H1 (cell line): ENCODE measurements around the gene LNX2. TPM values are rescaled to one million over a fixed set of nuclear protein-coding genes. Genes with fewer than 3 reads are reported as not detected.

ENCODE experiments used
- CTCF ChIA-PET: fragments of 300-600 bp; sonication (Branson Sonifier 250); formaldehyde crosslinking; loops from one replicate; lab custom pipeline; 2021; ENCODE audit not compliant: partially characterized antibody; lab: Charles Lee
- POLR2A ChIA-PET: fragments of 300-600 bp; sonication (Branson Sonifier 250); formaldehyde crosslinking; loops from one replicate; lab custom pipeline; 2021; ENCODE audit warnings: inconsistent platforms; ENCODE audit not compliant: partially characterized antibody; lab: Charles Lee
- DNase-seq, 2 experiments: peaks; one replicate each; pipeline versions ENCODE4 v3.0.0 to v3.0.0-alpha.2; 2010 to 2022; ENCODE audit warnings: low spot score in 2 of 2, low read depth in 1 of 2, mixed read lengths in 1 of 2
- FAIRE-seq: peaks from 2 replicates; lab custom pipeline; 2011; peaks lifted over from hg19 to GRCh38; lab: Jason Lieb, UNC
- H2AFZ ChIP-seq: 2 replicates; pipeline ENCODE4 v1.8.1; 2012; ENCODE audit warnings: low read length, inconsistent platforms
- H2AK5ac ChIP-seq: 2 replicates; pipeline ENCODE4 v1.6.1; 2013; ENCODE audit warnings: low read depth, low read length
- H2BK120ac ChIP-seq: replicated peaks from 2 replicates; pipeline ENCODE3; 2013; ENCODE audit warnings: low read depth, low read length, inconsistent platforms
- H2BK12ac ChIP-seq: 2 replicates; pipeline ENCODE4 v1.6.1; 2013; ENCODE audit warnings: low read depth, low read length
- H2BK15ac ChIP-seq: 2 replicates; pipeline ENCODE4 v1.6.1; 2013; ENCODE audit warnings: low read length
- H2BK20ac ChIP-seq: 2 replicates; pipeline ENCODE4 v1.6.1; 2013; ENCODE audit warnings: low read length
- H2BK5ac ChIP-seq: 2 replicates; pipeline ENCODE4 v1.6.1; 2013; ENCODE audit warnings: low read depth, low read length
- H3K14ac ChIP-seq: 2 replicates; pipeline ENCODE4 v1.6.1; 2013; ENCODE audit warnings: inconsistent platforms; ENCODE audit not compliant: insufficient read length
- H3K18ac ChIP-seq: 2 replicates; pipeline ENCODE4 v1.6.1; 2013; ENCODE audit warnings: low read length; ENCODE audit errors: extremely low read depth
- H3K23ac ChIP-seq: 2 replicates; pipeline ENCODE4 v1.6.1; 2013; ENCODE audit warnings: inconsistent platforms; ENCODE audit not compliant: insufficient read length
- H3K23me2 ChIP-seq: 2 replicates; pipeline ENCODE4 v1.6.1; 2013; ENCODE audit warnings: low read depth, low read length
- H3K27ac ChIP-seq: 2 replicates; pipeline ENCODE4 v1.6.1; 2011; ENCODE audit warnings: low read depth, low read length, inconsistent platforms
- H3K27me3 ChIP-seq, 4 experiments: replicated peaks in 1 of 4; 1 replicate in 1 of 4; 2 replicates in 3 of 4; pipeline versions ENCODE4 v1.6.1 to v1.8.1; 2011 to 2013; ENCODE audit warnings: low read length in 3 of 4, mild to moderate bottlenecking in 3 of 4, inconsistent platforms in 2 of 4, mixed read lengths in 2 of 4, moderate library complexity in 1 of 4; ENCODE audit not compliant: control insufficient read depth in 3 of 4, insufficient read depth in 3 of 4; ENCODE audit errors: extremely low read depth in 1 of 4
- H3K36me3 ChIP-seq, 4 experiments: 2 replicates each; pipeline versions ENCODE4 v1.6.1 to v1.8.1; 2011 to 2013; ENCODE audit warnings: mild to moderate bottlenecking in 4 of 4, low read length in 3 of 4, moderate library complexity in 2 of 4, control low read depth in 1 of 4, inconsistent platforms in 1 of 4; ENCODE audit not compliant: insufficient read depth in 4 of 4, control insufficient read depth in 2 of 4
- H3K4ac ChIP-seq: replicated peaks from 2 replicates; pipeline ENCODE3; 2013; ENCODE audit warnings: low read length, low read depth, mixed read lengths, inconsistent platforms; ENCODE audit not compliant: insufficient read length
- H3K4me1 ChIP-seq, 4 experiments: replicated peaks in 1 of 4; 1 replicate in 1 of 4; 2 replicates in 3 of 4; pipeline versions ENCODE4 v1.6.1 to v1.8.1; 2011 to 2013; ENCODE audit warnings: low read length in 3 of 4, inconsistent platforms in 2 of 4, mixed read lengths in 1 of 4; ENCODE audit not compliant: insufficient read depth in 4 of 4, control insufficient read depth in 3 of 4
- H3K4me2 ChIP-seq, 2 experiments: 2 replicates each; pipeline versions ENCODE4 v1.6.1 to v1.8.1; 2011 to 2013; ENCODE audit warnings: low read depth in 2 of 2, low read length in 2 of 2, control low read depth in 1 of 2, inconsistent platforms in 1 of 2, mild to moderate bottlenecking in 1 of 2; ENCODE audit not compliant: insufficient read depth in 1 of 2
- H3K4me3 ChIP-seq, 4 experiments: fragments of 200-600, 300-600 bp in 1 of 4; sonication (generic), shearing (Covaris generic), sonication (Bioruptor Twin) in 1 of 4; 2 replicates each; pipeline versions ENCODE4 v1.5.1 to v1.8.1; 2011 to 2016; ENCODE audit warnings: low read length in 4 of 4, low read depth in 3 of 4, control low read depth in 2 of 4, inconsistent platforms in 2 of 4, mild to moderate bottlenecking in 2 of 4, mixed read lengths in 1 of 4, moderate library complexity in 1 of 4; ENCODE audit not compliant: insufficient read depth in 2 of 4; ENCODE audit errors: extremely low read depth in 1 of 4
- H3K56ac ChIP-seq: replicated peaks from 2 replicates; pipeline ENCODE3; 2013; ENCODE audit warnings: low read depth, mild to moderate bottlenecking, mixed read lengths, low read length, inconsistent platforms; ENCODE audit not compliant: insufficient read length
- H3K79me1 ChIP-seq: 2 replicates; pipeline ENCODE4 v1.6.1; 2013; ENCODE audit warnings: low read depth, low read length, control low read depth
- H3K79me2 ChIP-seq, 2 experiments: 2 replicates each; pipeline versions ENCODE4 v1.6.1 to v1.8.1; 2012 to 2013; ENCODE audit warnings: low read length in 2 of 2, mild to moderate bottlenecking in 2 of 2, inconsistent platforms in 1 of 2; ENCODE audit not compliant: insufficient read depth in 2 of 2, control insufficient read depth in 1 of 2
- H3K9ac ChIP-seq, 4 experiments: replicated peaks in 1 of 4; 1 replicate in 1 of 4; 2 replicates in 3 of 4; pipeline versions ENCODE4 v1.6.1 to v1.8.1; 2011 to 2013; ENCODE audit warnings: low read depth in 3 of 4, low read length in 3 of 4, control low read depth in 2 of 4, mild to moderate bottlenecking in 2 of 4, moderate library complexity in 2 of 4, inconsistent platforms in 1 of 4; ENCODE audit errors: extremely low read depth in 1 of 4
- H3K9me3 ChIP-seq, 2 experiments: 2 replicates each; pipeline versions ENCODE4 v1.6.1 to v1.8.1; 2012 to 2013; ENCODE audit warnings: mild to moderate bottlenecking in 2 of 2, moderate library complexity in 2 of 2, control low read depth in 1 of 2, inconsistent platforms in 1 of 2, low read depth in 1 of 2, low read length in 1 of 2, mixed read lengths in 1 of 2; ENCODE audit not compliant: insufficient read depth in 2 of 2
- H4K20me1 ChIP-seq, 2 experiments: replicated peaks in 1 of 2; 2 replicates each; pipeline versions ENCODE3 to v1.8.1; 2011 to 2013; ENCODE audit warnings: inconsistent platforms in 2 of 2, low read length in 2 of 2, mild to moderate bottlenecking in 1 of 2; ENCODE audit not compliant: insufficient read depth in 2 of 2, control insufficient read depth in 1 of 2
- H4K5ac ChIP-seq: 2 replicates; pipeline ENCODE4 v1.6.1; 2013; ENCODE audit warnings: low read length, low read depth, mixed read lengths, inconsistent platforms; ENCODE audit not compliant: insufficient read length
- H4K8ac ChIP-seq: 2 replicates; pipeline ENCODE4 v1.8.0; 2013; ENCODE audit warnings: mild to moderate bottlenecking, moderate library complexity, low read length, inconsistent platforms; ENCODE audit not compliant: insufficient read depth; ENCODE audit errors: extremely low read depth
- H4K91ac ChIP-seq: replicated peaks from 2 replicates; pipeline ENCODE3; 2013; ENCODE audit warnings: low read length, mixed read lengths, inconsistent platforms; ENCODE audit not compliant: insufficient read length
- TAF7 ChIP-seq: optimal IDR thresholded peaks from 2 replicates; pipeline ENCODE3; 2011; ENCODE audit warnings: low read depth, mild to moderate bottlenecking, inconsistent platforms, low read length, moderate library complexity, borderline replicate concordance
- polyA plus RNA-seq, 7 experiments: library from polyadenylated mRNA; depleted of rRNA in 3 of 7; stranded (reverse) in 5 of 7; unstranded in 2 of 7; fragments of >200 nt in 5 of 7; fragments of 200-250 nt in 2 of 7; gene quantifications; 1 replicate in 5 of 7; 2 replicates in 1 of 7; 4 replicates in 1 of 7; pipeline versions ENCODE4 v1.2.1 to v1.2.3, GENCODE V29; 2011 to 2013; ENCODE audit warnings: missing spikeins in 2 of 7, mixed read lengths in 2 of 7
- total RNA-seq: library from RNA; stranded (reverse); fragmentation: NEBNext Ultra II Directional; extraction: Animal tissue kit (Norgen Biotek cat#: 25700); gene quantifications from 2 replicates; pipeline ENCODE4 v1.2.1, GENCODE V29; 2021

LNX2 gene
- total and polyA plus RNA-seq, 2 of the 8 experiments (the other 6 are each of a cell fraction or from before 2014, with no cell fraction given) = 6.4 to 13.9 TPM

DNA sequence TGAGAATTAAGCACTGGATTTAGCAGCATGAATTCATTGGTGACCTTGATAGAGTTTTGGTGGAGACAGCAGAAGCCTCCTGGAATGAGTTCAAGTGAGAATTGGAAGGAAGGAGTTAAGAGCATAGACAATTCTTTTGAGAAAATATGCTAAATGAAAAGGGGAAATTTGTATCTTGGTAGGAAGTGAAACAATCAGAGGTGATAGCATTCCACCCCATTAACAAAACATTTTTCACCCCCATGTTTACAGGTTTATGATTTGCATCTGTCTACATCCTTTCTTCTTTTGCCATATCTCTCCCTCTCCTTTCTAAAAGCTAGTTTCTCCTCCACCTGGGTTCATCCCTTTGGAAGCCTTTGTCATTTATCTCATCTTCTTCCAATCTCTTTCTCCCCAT, 27.5 kb downstream of the LNX2 start:
- Histone ChIP-seq H3K9ac (no peak overlapping the region), H2AFZ (no peak overlapping the region), H3K79me2 (peaks cover 0 to 45% of the 10 kb centered on the region in 2 experiments; a peak in 3 of 4 replicates), H3K4me1 (no peaks in the 10 kb centered on the region), H3K79me1 (no peaks in the 10 kb centered on the region), H2BK12ac (no peak overlapping the region), H3K4me3 (no peak overlapping the region), H3K27ac (no peak overlapping the region), H3K27me3 (no peaks in the 10 kb centered on the region), H2BK20ac (no peak overlapping the region), H3K36me3 (no peaks in the 10 kb centered on the region), H3K14ac (no peak overlapping the region), H3K56ac (no peak overlapping the region), H3K4me2 (no peak overlapping the region), H3K4ac (no peak overlapping the region), H3K23ac (no peak overlapping the region), H3K18ac (no peak overlapping the region), H4K20me1 (peaks cover 0 to 5% of the 10 kb centered on the region in 2 experiments), H2AK5ac (no peak overlapping the region), H4K5ac (no peak overlapping the region), H3K23me2 (no peaks in the 10 kb centered on the region), H4K91ac (no peak overlapping the region), H2BK5ac (no peak overlapping the region), H2BK15ac (no peak overlapping the region), H4K8ac (no peak overlapping the region), H2BK120ac (no peak overlapping the region), H3K9me3 (no peaks in the 10 kb centered on the region)
- FAIRE-seq = no peak
- ChIA-PET POLR2A (interaction anchor here (0.5 kb wide), 1 partner anchor 796 kb away, joined by 4 read pairs; no protein-coding TSS in a partner anchor), CTCF (no interaction called here)
- DNase-seq = no peak
- TF ChIP-seq TAF7 = no peak
